LNCAP (cell line): ENCODE results near the gene TRIM3.
A peak's percentile ranks its signal among the peaks of the same experiment; 100 is the strongest.

Experiments used
- TF ChIP-seq, protein P1 (sequence below): fragments of 450-650 bp; IDR thresholded peaks from 2 replicates; pipeline ENCODE4 v1.5.1; 2017; ENCODE audit warnings: mild to moderate bottlenecking

Gene TRIM3

DNA sequence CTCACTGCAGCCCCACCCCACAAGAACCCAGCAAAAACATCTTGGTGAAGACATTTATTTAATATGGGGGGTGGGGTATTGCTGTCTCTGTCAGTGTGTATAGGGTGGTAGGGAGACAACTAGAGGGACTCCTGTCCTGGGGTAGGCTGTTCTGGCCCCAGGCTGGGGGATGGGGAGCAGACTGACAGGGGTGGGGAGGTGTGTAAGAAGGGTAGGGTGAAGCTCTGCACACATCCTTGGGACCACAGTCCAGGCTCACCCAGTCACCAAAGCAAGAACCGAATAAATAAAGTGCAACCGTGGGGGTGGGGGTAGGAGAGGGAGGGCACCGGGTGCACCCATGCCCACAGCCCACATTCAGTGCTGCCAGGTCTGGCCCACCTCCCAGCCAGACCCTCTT lies 25.2 kb downstream of the TRIM3 start:
- TF ChIP-seq, protein P1, sequence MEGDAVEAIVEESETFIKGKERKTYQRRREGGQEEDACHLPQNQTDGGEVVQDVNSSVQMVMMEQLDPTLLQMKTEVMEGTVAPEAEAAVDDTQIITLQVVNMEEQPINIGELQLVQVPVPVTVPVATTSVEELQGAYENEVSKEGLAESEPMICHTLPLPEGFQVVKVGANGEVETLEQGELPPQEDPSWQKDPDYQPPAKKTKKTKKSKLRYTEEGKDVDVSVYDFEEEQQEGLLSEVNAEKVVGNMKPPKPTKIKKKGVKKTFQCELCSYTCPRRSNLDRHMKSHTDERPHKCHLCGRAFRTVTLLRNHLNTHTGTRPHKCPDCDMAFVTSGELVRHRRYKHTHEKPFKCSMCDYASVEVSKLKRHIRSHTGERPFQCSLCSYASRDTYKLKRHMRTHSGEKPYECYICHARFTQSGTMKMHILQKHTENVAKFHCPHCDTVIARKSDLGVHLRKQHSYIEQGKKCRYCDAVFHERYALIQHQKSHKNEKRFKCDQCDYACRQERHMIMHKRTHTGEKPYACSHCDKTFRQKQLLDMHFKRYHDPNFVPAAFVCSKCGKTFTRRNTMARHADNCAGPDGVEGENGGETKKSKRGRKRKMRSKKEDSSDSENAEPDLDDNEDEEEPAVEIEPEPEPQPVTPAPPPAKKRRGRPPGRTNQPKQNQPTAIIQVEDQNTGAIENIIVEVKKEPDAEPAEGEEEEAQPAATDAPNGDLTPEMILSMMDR = no peak

DNA sequence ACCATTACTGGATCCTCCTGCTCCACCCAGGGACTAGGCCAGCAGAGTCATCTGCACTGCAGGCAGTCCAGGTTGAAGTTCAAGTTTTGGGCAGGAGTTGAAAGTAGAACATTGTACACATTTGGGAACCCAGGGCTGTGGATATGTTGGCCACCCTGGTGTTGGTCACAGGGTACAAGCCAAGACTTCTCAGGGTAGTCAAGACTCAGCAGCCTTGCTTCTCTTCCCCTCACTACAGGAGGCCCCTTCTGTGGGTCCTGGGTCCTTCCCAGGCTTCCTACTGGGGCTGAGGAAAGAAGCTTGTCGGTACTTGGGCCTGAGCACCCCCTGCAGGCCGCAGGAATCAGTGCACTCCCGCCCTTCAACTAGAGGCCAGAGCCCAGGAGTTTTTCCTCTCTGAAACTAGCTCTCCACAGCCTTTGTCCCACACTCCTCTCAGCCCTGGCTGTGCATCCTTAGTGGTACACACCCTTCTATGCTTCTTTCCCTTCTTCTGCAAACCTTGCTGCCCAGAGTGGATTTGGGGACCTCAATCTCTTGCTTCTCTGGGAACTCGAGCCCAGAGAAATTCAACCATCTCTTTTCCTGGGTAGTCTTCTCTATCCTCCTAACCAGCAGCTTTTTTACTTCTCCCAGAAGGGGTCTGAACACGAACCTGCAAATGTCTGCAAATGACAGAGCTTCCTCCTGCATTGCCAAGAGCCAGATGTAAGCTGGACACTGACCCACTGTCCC lies 30.3 kb downstream of the TRIM3 start:
- TF ChIP-seq, protein P1 = peak; percentile 76

DNA sequence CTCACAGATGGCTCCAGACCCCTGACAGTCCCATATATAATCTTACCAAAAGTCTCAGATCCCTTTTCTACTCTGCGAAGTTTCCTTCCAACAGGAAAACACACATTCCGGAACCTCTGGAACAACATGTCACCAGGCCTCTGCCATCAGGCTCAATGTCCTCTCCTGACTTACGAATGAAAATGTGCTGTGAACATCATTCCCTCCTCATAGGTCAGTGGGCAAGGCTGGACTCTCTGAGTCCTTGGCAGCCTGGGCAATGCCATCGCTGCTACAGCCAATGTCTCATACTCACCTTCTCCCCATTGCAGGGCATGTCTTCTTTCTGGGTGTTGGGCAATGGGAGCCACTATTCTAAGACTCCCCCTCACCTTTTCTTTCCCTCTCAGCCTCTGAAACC lies 31.3 kb downstream of the TRIM3 start:
- TF ChIP-seq, protein P1 = no peak

DNA sequence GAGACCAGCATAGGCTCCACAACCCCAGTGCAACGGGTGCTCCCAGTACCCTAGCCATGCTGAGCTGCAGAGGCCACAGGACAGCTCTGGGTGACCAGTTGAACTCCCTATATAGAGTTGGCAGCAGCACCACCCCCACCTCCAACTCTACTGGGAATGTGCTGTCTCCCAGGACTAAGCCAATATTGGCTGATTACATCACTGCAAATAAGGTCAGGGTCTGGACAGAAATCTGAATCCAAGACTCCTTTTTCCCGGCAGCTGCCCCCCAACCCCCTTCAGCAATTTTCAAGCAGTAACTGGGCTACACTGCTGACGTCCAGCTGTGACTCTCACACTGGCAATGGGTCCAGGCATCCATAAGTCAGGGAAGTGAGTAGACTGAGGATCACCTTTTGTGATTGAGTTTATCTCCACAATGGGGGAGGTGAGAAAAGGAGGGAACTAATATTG lies 32.8 kb downstream of the TRIM3 start, which contains the start of gene HPX:
TSS of gene HPX (minus strand) at position 82 of the 453 bp plus-strand sequence. CDS start at position 58, 24 bp downstream.
- TF ChIP-seq, protein P1 = no peak

DNA sequence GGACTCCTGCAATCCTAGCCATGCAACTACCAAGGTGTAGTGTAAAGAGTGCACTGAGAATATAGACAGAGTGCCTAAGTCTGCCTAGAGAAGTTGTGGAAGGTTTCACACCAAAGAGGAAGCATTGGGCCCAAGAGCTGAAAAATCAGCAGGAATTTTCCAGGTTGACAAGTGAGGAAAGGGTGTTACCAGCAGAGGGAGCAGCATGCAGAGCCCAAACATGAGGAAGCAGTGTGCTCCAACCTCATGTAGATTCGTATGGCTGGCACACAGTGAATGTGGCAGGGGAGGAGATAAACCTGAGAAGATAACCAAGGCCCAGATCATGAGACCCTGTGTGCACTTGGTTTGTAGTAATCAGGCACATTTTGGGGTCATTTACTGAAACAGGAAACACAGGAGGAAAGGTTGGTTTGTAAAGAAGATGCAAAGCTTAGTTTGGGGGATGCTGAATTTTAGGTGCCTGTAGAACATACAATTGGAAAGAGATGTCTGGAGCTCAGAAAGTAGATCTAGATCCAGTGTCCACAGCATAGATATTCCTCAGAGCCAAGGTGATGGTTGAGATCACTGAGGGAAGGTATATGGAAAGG lies 34.7 kb downstream of the TRIM3 start:
- TF ChIP-seq, protein P1 = peak; percentile 70

DNA sequence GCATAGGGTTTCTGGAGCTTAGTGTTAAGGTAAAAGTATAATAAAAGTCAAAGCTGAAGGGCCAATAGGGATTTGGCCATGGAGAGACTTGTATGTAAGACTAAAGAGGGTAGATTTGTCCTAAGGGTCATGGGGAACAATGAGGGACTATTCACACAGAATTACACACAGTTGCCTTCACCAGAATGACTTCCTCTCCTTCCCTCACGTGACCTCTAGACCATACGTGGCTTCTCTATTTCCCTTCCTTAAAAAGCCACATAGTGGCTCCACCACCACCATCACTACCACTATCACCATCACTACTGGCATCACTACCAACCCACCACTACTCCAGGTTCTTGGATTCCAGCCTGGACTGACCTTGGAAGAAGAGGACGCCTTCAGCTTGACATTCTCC lies 35.7 kb downstream of the TRIM3 start:
- TF ChIP-seq, protein P1 = no peak

DNA sequence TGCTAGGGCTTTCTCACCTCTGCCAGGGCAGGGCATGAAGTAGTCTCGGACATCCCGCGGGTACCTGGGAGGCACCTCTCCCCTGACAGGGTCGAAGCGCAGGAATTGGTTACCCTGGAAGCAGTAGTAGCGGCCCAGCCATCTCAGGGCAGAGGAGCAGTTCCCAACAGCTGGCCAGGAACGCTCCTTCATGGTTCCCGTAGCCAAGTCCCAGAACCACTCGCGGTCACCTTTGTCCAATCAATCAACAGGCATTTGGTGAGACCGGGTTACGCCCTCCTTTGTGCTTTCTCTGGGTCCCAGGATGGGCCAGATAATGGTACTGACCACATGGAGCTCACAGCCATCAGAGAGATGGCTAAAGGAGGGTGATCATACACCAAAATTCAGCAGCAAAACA lies 36.3 kb downstream of the TRIM3 start:
- TF ChIP-seq, protein P1 = no peak
